SK-N-MC (cell line): ENCODE data around the gene NEK6.

Source experiments
- EZH2 ChIP-seq: fragments of 200-600 bp; sonication (generic); IDR thresholded peaks from one replicate; pipeline ENCODE4 v1.6.1; 2017; ENCODE audit warnings: antibody characterized with exemption
- FOXP2 ChIP-seq: optimal IDR thresholded peaks from 2 replicates; pipeline ENCODE3; 2011; ENCODE audit warnings: mild to moderate bottlenecking, moderate library complexity; ENCODE audit not compliant: insufficient read depth; ENCODE audit errors: extremely low read length, control extremely low read depth
- POLR2AphosphoS5 ChIP-seq: IDR thresholded peaks from 2 replicates; pipeline ENCODE4 v1.6.1; 2012; ENCODE audit warnings: mild to moderate bottlenecking, low read depth, low read length, borderline replicate concordance

DNA sequence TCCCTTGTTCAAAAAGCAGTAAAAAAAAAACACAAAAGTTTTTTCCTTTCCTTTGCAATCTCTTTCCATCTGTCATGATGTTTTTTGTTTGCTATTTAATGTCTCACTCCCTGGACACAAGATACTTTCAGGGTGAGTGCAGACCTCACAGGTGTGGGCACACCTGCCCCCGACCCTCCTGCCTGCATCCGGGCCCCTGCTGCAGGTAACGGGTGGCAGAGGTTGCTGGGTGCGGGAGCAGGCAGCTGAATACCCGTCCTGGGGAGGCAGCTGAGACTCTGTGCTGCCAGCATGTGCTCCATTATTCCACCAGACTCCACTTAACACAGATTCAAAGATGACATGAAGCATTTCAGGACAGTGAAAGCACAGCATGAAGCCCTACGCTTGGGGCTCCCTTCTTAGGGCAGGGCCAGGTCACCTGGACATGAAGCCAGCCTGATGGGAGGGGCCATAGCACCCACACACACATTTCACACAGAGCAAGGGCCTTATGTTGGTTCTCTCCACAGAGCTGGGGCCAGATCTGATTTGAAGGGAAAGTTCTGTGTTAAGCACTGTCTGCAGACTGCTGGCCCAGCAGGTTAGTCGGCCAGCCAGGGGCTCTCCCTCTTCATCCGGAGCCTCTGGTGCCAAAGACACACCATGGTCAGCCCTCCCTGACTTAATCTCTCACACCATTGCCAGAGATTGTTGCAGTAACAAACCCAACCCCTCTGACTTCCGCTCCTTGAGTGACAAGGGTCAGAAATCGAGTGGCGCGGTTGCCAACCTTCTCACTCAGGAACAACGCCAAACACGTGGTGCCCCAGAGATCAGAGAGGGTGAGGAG lies 13.0 kb downstream of the NEK6 start:
- no peak for TF ChIP-seq POLR2AphosphoS5
- TF ChIP-seq EZH2, result no peak
- no peak for TF ChIP-seq FOXP2
